Neural cell (in vitro differentiated cells): ENCODE results near the gene MRPL12. TPM values are rescaled to one million over a fixed set of nuclear protein-coding genes. Genes with fewer than 3 reads are reported as not detected.

Experiments used
- H2AFZ ChIP-seq: fragments of 200-600, 300-800 bp; sonication (generic), shearing (Covaris generic); 2 replicates; pipeline ENCODE4 v1.6.0; 2014; ENCODE audit warnings: low read depth, mild to moderate bottlenecking, antibody characterized with exemption, low read length, moderate library complexity
- H3F3A ChIP-seq: fragments of 200-600 bp; shearing (Covaris generic); 2 replicates; pipeline ENCODE4 v1.6.1; 2016; ENCODE audit warnings: mild to moderate bottlenecking, moderate library complexity, mixed read lengths, antibody characterized with exemption, low read length; ENCODE audit not compliant: insufficient read depth, poor library complexity, severe bottlenecking
- H3K27ac ChIP-seq: fragments of 200-600, 300-800 bp; sonication (generic), shearing (Covaris generic); 2 replicates; pipeline ENCODE4 v1.5.1; 2014; ENCODE audit warnings: mild to moderate bottlenecking, low read length, moderate library complexity
- H3K27me3 ChIP-seq: fragments of 300-800, 200-600 bp; sonication (generic), shearing (Covaris generic); 2 replicates; pipeline ENCODE4 v1.6.0; 2014; ENCODE audit warnings: mild to moderate bottlenecking, low read depth, low read length, moderate library complexity; ENCODE audit not compliant: insufficient read depth
- H3K36me3 ChIP-seq: fragments of 300-800, 200-600 bp; sonication (generic), shearing (Covaris generic); 2 replicates; pipeline ENCODE4 v1.5.1; 2014; ENCODE audit warnings: mild to moderate bottlenecking, antibody characterized with exemption, low read length, moderate library complexity; ENCODE audit not compliant: insufficient read depth
- H3K4me2 ChIP-seq: fragments of 300-800, 200-600 bp; sonication (generic), shearing (Covaris generic); 2 replicates; pipeline ENCODE4 v1.6.0; 2014; ENCODE audit warnings: mild to moderate bottlenecking, low read length
- H3K4me3 ChIP-seq: fragments of 300-800, 200-600 bp; sonication (generic), shearing (Covaris generic); 2 replicates; pipeline ENCODE4 v1.5.1; 2014; ENCODE audit warnings: mild to moderate bottlenecking, low read length, moderate library complexity
- H3K79me2 ChIP-seq: fragments of 200-600 bp; shearing (Covaris generic); replicated peaks from 2 replicates; pipeline ENCODE4 v1.6.0; 2014; ENCODE audit warnings: mild to moderate bottlenecking, low read length, moderate library complexity; ENCODE audit not compliant: insufficient read depth
- H3K9ac ChIP-seq: fragments of 300-800, 200-600 bp; sonication (generic), shearing (Covaris generic); 2 replicates; pipeline ENCODE4 v1.6.1; 2016; ENCODE audit warnings: mild to moderate bottlenecking, low read length, mixed read lengths
- H3K9me2 ChIP-seq: fragments of 200-600 bp; shearing (Covaris generic); 2 replicates; pipeline ENCODE4 v1.6.1; 2016; ENCODE audit warnings: mild to moderate bottlenecking, low read length, mixed read lengths; ENCODE audit not compliant: insufficient read depth
- H3K9me3 ChIP-seq: fragments of 200-600, 300-800 bp; sonication (generic), shearing (Covaris generic); 2 replicates; pipeline ENCODE4 v1.6.1; 2016; ENCODE audit warnings: mild to moderate bottlenecking, mixed run types, low read length, moderate library complexity, mixed read lengths
- H4K20me1 ChIP-seq: fragments of 200-600 bp; shearing (Covaris generic); 2 replicates; pipeline ENCODE4 v1.6.1; 2016; ENCODE audit warnings: mild to moderate bottlenecking, mixed run types; ENCODE audit not compliant: insufficient read depth
- EP300 ChIP-seq: fragments of 450-650 bp; conservative IDR thresholded peaks from 2 replicates; pipeline ENCODE4 v1.6.1; 2014; ENCODE audit warnings: antibody characterized with exemption, mild to moderate bottlenecking, moderate library complexity; ENCODE audit not compliant: poor library complexity, severe bottlenecking
- EZH2 ChIP-seq: fragments of 200-600, 300-800 bp; shearing (Covaris generic), sonication (generic); IDR thresholded peaks from 2 replicates; pipeline ENCODE4 v1.6.1; 2014; ENCODE audit warnings: antibody characterized with exemption, low read length, borderline replicate concordance, mild to moderate bottlenecking; ENCODE audit not compliant: insufficient read depth, poor library complexity, severe bottlenecking
- MXI1 ChIP-seq: fragments of 450-650 bp; conservative IDR thresholded peaks from 2 replicates; pipeline ENCODE4 v1.6.1; 2014; ENCODE audit warnings: antibody characterized with exemption, mild to moderate bottlenecking; ENCODE audit not compliant: poor library complexity, severe bottlenecking
- POLR2AphosphoS5 ChIP-seq: IDR thresholded peaks from 2 replicates; pipeline ENCODE4 v1.6.1; 2012
- RAD21 ChIP-seq: fragments of 450-650 bp; conservative IDR thresholded peaks from 2 replicates; pipeline ENCODE4 v1.6.1; 2014; ENCODE audit warnings: antibody characterized with exemption, mild to moderate bottlenecking, moderate library complexity
- SMC3 ChIP-seq: fragments of 450-650 bp; conservative IDR thresholded peaks from 2 replicates; pipeline ENCODE4 v1.6.1; 2014; ENCODE audit warnings: antibody characterized with exemption, mild to moderate bottlenecking, moderate library complexity; ENCODE audit not compliant: poor library complexity
- TAF1 ChIP-seq: IDR thresholded peaks from 2 replicates; pipeline ENCODE4 v1.6.1; 2012; ENCODE audit warnings: low read depth
- polyA plus RNA-seq: library from polyadenylated mRNA; depleted of rRNA; stranded (reverse); fragments of >200 nt; gene quantifications from 2 replicates; pipeline ENCODE4 v1.2.3, GENCODE V29; 2014
- TF ChIP-seq, protein P1 (sequence below): IDR thresholded peaks from 2 replicates; pipeline ENCODE4 v1.6.1; 2012; ENCODE audit warnings: borderline replicate concordance
- TF ChIP-seq, protein P2 (sequence below): fragments of 450-650 bp; IDR thresholded peaks from 2 replicates; pipeline ENCODE4 v1.5.1; 2014; ENCODE audit warnings: antibody characterized with exemption, mild to moderate bottlenecking, moderate library complexity; ENCODE audit not compliant: poor library complexity, severe bottlenecking

MRPL12 gene
- polyA plus RNA-seq, 1 donor from 2014 or later, result 10.4 TPM

DNA sequence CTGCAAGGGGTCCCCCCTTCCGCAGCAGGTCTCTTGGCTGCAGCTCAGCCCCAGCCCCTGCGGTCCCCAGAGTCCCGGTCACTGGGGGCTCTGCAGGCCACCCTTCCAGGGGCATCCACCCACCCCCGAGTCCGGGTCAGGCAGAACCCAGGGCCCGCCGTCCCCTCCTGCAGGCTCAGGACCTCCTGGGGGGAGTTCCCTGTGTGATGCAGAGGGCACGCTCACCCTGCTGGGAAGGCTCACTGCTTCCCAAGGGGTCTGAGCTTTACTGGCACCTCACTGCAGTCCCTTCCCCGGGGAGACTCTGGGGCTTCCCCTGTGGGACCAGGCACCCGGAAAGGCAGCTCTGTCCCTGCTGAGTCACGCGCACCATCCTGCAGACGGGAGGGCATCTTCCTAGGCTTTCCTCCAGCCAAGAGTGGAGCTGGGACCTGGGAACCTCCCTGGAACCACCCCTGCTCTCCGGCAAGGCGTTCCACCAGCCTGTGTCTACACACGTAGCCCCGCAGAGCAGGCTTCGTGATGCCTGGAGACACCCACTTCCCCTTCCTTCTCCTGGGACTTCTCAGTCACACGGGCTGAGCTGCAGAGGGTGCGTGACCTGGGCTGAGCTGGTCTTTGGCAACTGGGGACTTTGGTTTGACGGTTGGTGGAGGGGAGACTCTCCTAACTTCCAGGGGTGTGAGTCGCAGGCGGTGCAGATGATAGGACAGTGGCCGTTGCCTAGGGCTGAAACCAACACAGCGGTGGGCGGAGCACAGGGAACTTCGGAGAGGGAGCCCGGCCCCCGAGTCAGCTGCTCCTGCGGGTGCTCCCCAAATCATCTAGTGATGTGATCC, 32.3 kb downstream of the MRPL12 start:
- H4K20me1 ChIP-seq, result no peaks in the 10 kb centered on the region
- TF ChIP-seq RAD21 (no peak), SMC3 (no peak), POLR2AphosphoS5 (no peak), EZH2 (no peak), TAF1 (no peak), EP300 (no peak), MXI1 (no peak)
- TF ChIP-seq, protein P1, sequence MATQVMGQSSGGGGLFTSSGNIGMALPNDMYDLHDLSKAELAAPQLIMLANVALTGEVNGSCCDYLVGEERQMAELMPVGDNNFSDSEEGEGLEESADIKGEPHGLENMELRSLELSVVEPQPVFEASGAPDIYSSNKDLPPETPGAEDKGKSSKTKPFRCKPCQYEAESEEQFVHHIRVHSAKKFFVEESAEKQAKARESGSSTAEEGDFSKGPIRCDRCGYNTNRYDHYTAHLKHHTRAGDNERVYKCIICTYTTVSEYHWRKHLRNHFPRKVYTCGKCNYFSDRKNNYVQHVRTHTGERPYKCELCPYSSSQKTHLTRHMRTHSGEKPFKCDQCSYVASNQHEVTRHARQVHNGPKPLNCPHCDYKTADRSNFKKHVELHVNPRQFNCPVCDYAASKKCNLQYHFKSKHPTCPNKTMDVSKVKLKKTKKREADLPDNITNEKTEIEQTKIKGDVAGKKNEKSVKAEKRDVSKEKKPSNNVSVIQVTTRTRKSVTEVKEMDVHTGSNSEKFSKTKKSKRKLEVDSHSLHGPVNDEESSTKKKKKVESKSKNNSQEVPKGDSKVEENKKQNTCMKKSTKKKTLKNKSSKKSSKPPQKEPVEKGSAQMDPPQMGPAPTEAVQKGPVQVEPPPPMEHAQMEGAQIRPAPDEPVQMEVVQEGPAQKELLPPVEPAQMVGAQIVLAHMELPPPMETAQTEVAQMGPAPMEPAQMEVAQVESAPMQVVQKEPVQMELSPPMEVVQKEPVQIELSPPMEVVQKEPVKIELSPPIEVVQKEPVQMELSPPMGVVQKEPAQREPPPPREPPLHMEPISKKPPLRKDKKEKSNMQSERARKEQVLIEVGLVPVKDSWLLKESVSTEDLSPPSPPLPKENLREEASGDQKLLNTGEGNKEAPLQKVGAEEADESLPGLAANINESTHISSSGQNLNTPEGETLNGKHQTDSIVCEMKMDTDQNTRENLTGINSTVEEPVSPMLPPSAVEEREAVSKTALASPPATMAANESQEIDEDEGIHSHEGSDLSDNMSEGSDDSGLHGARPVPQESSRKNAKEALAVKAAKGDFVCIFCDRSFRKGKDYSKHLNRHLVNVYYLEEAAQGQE, result no peak
- TF ChIP-seq, protein P2, sequence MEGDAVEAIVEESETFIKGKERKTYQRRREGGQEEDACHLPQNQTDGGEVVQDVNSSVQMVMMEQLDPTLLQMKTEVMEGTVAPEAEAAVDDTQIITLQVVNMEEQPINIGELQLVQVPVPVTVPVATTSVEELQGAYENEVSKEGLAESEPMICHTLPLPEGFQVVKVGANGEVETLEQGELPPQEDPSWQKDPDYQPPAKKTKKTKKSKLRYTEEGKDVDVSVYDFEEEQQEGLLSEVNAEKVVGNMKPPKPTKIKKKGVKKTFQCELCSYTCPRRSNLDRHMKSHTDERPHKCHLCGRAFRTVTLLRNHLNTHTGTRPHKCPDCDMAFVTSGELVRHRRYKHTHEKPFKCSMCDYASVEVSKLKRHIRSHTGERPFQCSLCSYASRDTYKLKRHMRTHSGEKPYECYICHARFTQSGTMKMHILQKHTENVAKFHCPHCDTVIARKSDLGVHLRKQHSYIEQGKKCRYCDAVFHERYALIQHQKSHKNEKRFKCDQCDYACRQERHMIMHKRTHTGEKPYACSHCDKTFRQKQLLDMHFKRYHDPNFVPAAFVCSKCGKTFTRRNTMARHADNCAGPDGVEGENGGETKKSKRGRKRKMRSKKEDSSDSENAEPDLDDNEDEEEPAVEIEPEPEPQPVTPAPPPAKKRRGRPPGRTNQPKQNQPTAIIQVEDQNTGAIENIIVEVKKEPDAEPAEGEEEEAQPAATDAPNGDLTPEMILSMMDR, result no peak
- H3K9ac ChIP-seq, result no peak overlapping the region
- H3K79me2 ChIP-seq, result no peaks in the 10 kb centered on the region
- H3K36me3 ChIP-seq, result no peaks in the 10 kb centered on the region
- H3K9me3 ChIP-seq, result no peaks in the 10 kb centered on the region
- no peaks in the 10 kb centered on the region for H3F3A ChIP-seq
- H3K4me3 ChIP-seq, result no peak overlapping the region
- H3K9me2 ChIP-seq, result no peaks in the 10 kb centered on the region
- no peak overlapping the region for H3K27ac ChIP-seq
- no peak overlapping the region for H2AFZ ChIP-seq
- H3K27me3 ChIP-seq, result no peaks in the 10 kb centered on the region
- no peak overlapping the region for H3K4me2 ChIP-seq

DNA sequence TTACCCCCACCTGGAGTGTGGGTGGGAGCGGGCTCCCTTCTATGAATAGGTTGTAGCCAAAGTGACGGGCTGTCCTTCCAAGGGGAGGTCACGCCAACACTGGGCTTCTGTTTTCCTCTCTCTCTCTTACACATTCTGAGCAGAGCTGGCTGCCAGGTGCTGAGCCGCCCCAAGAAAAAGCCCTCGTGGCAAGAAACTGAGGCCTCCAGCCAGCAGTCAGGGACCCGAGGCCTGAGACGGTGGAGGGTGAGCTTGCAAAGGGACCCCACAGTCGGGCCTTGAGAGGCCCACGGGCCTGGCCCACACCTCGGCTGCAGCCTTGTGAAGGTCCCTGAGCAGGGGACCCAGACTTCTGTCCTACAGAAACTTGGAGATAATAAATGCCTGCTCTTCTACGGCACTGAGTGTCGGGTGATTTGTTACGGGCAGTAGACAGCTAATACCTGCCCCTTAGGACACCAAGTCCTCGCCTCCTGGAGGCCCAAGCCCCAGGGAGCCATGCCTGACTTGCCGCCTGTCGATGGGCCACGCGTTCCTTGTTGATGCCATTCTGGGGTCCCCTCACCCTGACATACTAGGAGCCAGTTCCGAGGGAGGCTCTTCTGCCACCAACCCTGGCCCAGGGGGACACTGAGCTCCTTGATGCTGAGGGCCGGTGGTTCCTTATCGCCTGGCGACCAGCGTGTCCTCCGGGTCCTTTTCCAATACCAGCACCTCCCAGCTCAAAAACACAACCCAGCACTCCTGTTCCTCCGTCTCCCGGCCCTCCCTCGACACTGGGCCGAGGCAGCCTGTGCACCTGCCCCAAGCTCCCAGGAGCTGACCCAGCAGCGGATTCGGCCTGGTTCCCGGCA, 35.0 kb downstream of the MRPL12 start:
- H3K9me3 ChIP-seq, result no peaks in the 10 kb centered on the region
- no peak overlapping the region for H3K4me3 ChIP-seq
- no peaks in the 10 kb centered on the region for H3F3A ChIP-seq
- H3K79me2 ChIP-seq, result no peaks in the 10 kb centered on the region
- no peak overlapping the region for H3K9ac ChIP-seq
- no peaks in the 10 kb centered on the region for H4K20me1 ChIP-seq
- H3K27ac ChIP-seq, result no peak overlapping the region
- TF ChIP-seq POLR2AphosphoS5 (no peak), RAD21 (no peak), TAF1 (no peak), SMC3 (no peak), EZH2 (no peak), MXI1 (no peak), EP300 (no peak)
- TF ChIP-seq, protein P1, result no peak
- TF ChIP-seq, protein P2, result no peak
- no peak overlapping the region for H3K4me2 ChIP-seq
- no peak overlapping the region for H2AFZ ChIP-seq
- H3K27me3 ChIP-seq, result no peaks in the 10 kb centered on the region
- no peaks in the 10 kb centered on the region for H3K36me3 ChIP-seq
- no peaks in the 10 kb centered on the region for H3K9me2 ChIP-seq
